ENCODE results near the gene RCC1. TPM values are rescaled to one million over a fixed set of nuclear protein-coding genes. Genes with fewer than 3 reads are reported as not detected.

Gene RCC1
- polyA plus RNA-seq, 1 of the 3 experiments (the other 2 are of a cell fraction) = 61.0 TPM

DNA sequence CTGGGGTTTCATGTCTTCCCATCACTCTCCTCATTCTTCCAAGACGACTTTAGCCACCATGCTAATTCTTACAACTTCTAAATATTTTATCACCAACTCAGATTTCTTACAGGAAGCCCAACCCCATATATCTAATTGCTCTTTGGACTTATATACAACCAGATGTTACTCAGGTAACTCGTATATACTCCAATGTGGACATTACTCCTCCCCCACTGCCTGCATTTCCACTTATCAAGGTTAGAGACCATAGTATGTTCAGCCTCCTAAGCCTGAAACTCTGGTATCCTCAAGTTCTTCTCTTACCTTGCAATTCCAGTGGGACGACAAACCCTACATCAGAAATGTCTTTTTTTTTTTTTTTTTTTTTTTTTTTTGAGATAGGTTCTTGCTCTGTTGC, 2.7 kb upstream of the RCC1 start (continued):
- TF ChIP-seq, protein P1, sequence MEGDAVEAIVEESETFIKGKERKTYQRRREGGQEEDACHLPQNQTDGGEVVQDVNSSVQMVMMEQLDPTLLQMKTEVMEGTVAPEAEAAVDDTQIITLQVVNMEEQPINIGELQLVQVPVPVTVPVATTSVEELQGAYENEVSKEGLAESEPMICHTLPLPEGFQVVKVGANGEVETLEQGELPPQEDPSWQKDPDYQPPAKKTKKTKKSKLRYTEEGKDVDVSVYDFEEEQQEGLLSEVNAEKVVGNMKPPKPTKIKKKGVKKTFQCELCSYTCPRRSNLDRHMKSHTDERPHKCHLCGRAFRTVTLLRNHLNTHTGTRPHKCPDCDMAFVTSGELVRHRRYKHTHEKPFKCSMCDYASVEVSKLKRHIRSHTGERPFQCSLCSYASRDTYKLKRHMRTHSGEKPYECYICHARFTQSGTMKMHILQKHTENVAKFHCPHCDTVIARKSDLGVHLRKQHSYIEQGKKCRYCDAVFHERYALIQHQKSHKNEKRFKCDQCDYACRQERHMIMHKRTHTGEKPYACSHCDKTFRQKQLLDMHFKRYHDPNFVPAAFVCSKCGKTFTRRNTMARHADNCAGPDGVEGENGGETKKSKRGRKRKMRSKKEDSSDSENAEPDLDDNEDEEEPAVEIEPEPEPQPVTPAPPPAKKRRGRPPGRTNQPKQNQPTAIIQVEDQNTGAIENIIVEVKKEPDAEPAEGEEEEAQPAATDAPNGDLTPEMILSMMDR (IDR thresholded peaks at IDR 0.05) = no peak
- TF ChIP-seq RAD21 (IDR thresholded peaks at IDR 0.05; ENCODE audit: low read length) = no peak
- TF ChIP-seq RXRA (IDR thresholded peaks at IDR 0.05; ENCODE audit: borderline replicate concordance, low read depth) = no peak
- TF ChIP-seq, protein P2, sequence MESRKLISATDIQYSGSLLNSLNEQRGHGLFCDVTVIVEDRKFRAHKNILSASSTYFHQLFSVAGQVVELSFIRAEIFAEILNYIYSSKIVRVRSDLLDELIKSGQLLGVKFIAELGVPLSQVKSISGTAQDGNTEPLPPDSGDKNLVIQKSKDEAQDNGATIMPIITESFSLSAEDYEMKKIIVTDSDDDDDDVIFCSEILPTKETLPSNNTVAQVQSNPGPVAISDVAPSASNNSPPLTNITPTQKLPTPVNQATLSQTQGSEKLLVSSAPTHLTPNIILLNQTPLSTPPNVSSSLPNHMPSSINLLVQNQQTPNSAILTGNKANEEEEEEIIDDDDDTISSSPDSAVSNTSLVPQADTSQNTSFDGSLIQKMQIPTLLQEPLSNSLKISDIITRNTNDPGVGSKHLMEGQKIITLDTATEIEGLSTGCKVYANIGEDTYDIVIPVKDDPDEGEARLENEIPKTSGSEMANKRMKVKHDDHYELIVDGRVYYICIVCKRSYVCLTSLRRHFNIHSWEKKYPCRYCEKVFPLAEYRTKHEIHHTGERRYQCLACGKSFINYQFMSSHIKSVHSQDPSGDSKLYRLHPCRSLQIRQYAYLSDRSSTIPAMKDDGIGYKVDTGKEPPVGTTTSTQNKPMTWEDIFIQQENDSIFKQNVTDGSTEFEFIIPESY (IDR thresholded peaks at IDR 0.05; ENCODE audit: borderline replicate concordance, low read depth) = no peak
- TF ChIP-seq SMC3 (IDR thresholded peaks at IDR 0.05; ENCODE audit: low read depth, low read length) = no peak

DNA sequence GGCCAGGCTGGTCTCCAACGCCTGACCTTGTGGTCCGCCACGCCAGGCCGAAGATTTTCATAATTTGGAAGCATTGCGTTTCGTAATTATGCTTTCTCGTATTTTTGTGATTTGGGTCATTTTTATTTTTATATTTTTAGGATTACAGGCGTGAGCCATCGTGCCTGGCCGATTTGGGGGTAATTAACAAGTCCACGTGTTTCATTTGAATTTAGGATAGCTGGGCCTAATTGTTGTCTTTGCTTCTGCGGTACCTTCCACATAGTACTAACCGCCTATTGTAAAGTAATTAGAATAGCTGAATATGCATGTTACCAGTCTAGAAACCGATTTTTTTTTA, 1.0 kb downstream of the RCC1 start:
- H3K36me3 ChIP-seq (replicated peaks in 1 of 2; ENCODE audit: control insufficient read depth in 1 of 2, insufficient read depth in 2 of 2, low read length in 1 of 2) = peaks cover 37 to 56% of the 10 kb centered on the region in 2 experiments
- H3K27me3 ChIP-seq (ENCODE audit: insufficient read depth) = no peaks in the 10 kb centered on the region
- WGBS (ENCODE audit: low lambda C conversion rate) = under 1% methylated on average over 14 of the region's 14 CpGs
- peak overlapping the region; percentile 75 to 90 for H3K27ac ChIP-seq (ENCODE audit: low read depth in 2 of 2, low read length in 1 of 2)
- no peak for DNase-seq
- H3K4me1 ChIP-seq (ENCODE audit: control insufficient read depth in 1 of 2, insufficient read depth in 2 of 2, low read depth in 1 of 2, low read length in 1 of 2) = peaks cover 18 to 20% of the 10 kb centered on the region in 2 experiments; a peak in 3 of 4 replicates
- H2AFZ ChIP-seq (ENCODE audit: low read depth) = no peak overlapping the region
- peaks cover 68% of the 10 kb centered on the region for H3F3A ChIP-seq (replicated peaks; ENCODE audit: insufficient read depth)
- TF ChIP-seq FOXM1 (IDR thresholded peaks at IDR 0.05; ENCODE audit: low read depth) = no peak
- TF ChIP-seq, protein P3, sequence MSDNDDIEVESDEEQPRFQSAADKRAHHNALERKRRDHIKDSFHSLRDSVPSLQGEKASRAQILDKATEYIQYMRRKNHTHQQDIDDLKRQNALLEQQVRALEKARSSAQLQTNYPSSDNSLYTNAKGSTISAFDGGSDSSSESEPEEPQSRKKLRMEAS (IDR thresholded peaks at IDR 0.05; ENCODE audit: low read depth) = peak; percentile 57; the same call in 1 of the 2 replicates
- TF ChIP-seq FOXJ3 (CRISPR knock-in tag; IDR thresholded peaks at IDR 0.05) = no peak
- H3K9ac ChIP-seq = peak overlapping the region; percentile 99
- peak overlapping the region; percentile 88 for H3K4me2 ChIP-seq
- CTCF ChIA-PET = interaction anchor here (2.4 kb wide), 1 partner anchor 97 kb away, joined by 11 read pairs; no protein-coding TSS in a partner anchor
- H3K79me2 ChIP-seq (ENCODE audit: insufficient read depth) = peaks cover 50% of the 10 kb centered on the region
- H3K9me3 ChIP-seq = no peaks in the 10 kb centered on the region
- peak overlapping the region; percentile 70 to 98 for H3K4me3 ChIP-seq (ENCODE audit: low read depth in 2 of 2, low read length in 1 of 2)
- POLR2A ChIA-PET = interaction anchor here (0.9 to 2.7 kb wide), 4 partner anchors 19 to 258 kb away, joined by 3 to 9 read pairs (median 4); no protein-coding TSS in a partner anchor
- H4K20me1 ChIP-seq (ENCODE audit: insufficient read depth) = peaks cover 54% of the 10 kb centered on the region
- H3K9me2 ChIP-seq = no peaks in the 10 kb centered on the region

DNA sequence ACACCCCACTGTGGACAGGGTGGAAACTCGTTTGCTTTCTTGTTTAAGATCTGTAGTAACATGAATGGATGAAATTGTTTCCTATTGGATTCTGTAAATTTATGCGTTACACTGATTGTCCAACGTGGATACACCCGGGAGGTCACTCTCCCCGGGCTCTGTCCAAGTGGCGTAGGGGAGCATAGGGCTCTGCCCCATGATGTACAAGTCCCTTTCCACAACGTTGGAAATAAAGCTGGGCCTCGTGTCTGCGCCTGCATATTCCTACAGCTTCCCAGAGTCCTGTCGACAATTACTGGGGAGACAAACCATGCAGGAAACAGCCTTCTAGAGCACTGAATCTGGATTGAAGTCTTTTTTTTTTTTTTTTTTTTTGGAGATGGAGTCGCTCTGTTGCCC, 1.4 kb downstream of the RCC1 start:
- Histone ChIP-seq H3F3A (replicated peaks; ENCODE audit: insufficient read depth) (peaks cover 68% of the 10 kb centered on the region), H3K9me2 (no peaks in the 10 kb centered on the region), H4K20me1 (ENCODE audit: insufficient read depth) (peaks cover 58% of the 10 kb centered on the region), H2AFZ (ENCODE audit: low read depth) (no peak overlapping the region), H3K9me3 (no peaks in the 10 kb centered on the region), H3K27ac (ENCODE audit: low read depth in 2 of 2, low read length in 1 of 2) (peak overlapping the region; percentile 75 to 90), H3K79me2 (ENCODE audit: insufficient read depth) (peaks cover 50% of the 10 kb centered on the region), H3K36me3 (replicated peaks in 1 of 2; ENCODE audit: control insufficient read depth in 1 of 2, insufficient read depth in 2 of 2, low read length in 1 of 2) (peaks cover 41 to 59% of the 10 kb centered on the region in 2 experiments), H3K4me3 (ENCODE audit: low read depth in 2 of 2, low read length in 1 of 2) (peak overlapping the region; percentile 70 to 98), H3K9ac (peak overlapping the region; percentile 99), H3K4me2 (peak overlapping the region; percentile 88), H3K27me3 (ENCODE audit: insufficient read depth) (no peaks in the 10 kb centered on the region), H3K4me1 (ENCODE audit: control insufficient read depth in 1 of 2, insufficient read depth in 2 of 2, low read depth in 1 of 2, low read length in 1 of 2) (peaks cover 18 to 20% of the 10 kb centered on the region in 2 experiments; a peak in 3 of 4 replicates)
- CTCF ChIA-PET = interaction anchor here (1.1 to 2.4 kb wide), 3 partner anchors 74 to 98 kb away, joined by 3 to 11 read pairs (median 7); no protein-coding TSS in a partner anchor
- 0% methylated on average over 11 of the region's 11 CpGs for WGBS (ENCODE audit: low lambda C conversion rate)
- no peak for DNase-seq
- 0 out of 2 replicates have a peak, but pooled peaks have one; percentile 39 for TF ChIP-seq MXI1 (IDR thresholded peaks at IDR 0.05; ENCODE audit: low read depth, low read length)
- TF ChIP-seq FOXJ3 (CRISPR knock-in tag; IDR thresholded peaks at IDR 0.05) = no peak
- TF ChIP-seq CHD2 (IDR thresholded peaks at IDR 0.05; ENCODE audit: low read length, partially characterized antibody) = peak; percentile 27
- POLR2A ChIA-PET = interaction anchor here (0.6 to 2.7 kb wide), 8 partner anchors 10 to 259 kb away, joined by 3 to 9 read pairs (median 4); partner anchors contain the start of genes MED18 and RNU11

All from SK-N-SH (cell line).